ENCODE data around the gene HDLBP.
A peak's percentile ranks its signal among the peaks of the same experiment; 100 is the strongest.

HDLBP gene

DNA sequence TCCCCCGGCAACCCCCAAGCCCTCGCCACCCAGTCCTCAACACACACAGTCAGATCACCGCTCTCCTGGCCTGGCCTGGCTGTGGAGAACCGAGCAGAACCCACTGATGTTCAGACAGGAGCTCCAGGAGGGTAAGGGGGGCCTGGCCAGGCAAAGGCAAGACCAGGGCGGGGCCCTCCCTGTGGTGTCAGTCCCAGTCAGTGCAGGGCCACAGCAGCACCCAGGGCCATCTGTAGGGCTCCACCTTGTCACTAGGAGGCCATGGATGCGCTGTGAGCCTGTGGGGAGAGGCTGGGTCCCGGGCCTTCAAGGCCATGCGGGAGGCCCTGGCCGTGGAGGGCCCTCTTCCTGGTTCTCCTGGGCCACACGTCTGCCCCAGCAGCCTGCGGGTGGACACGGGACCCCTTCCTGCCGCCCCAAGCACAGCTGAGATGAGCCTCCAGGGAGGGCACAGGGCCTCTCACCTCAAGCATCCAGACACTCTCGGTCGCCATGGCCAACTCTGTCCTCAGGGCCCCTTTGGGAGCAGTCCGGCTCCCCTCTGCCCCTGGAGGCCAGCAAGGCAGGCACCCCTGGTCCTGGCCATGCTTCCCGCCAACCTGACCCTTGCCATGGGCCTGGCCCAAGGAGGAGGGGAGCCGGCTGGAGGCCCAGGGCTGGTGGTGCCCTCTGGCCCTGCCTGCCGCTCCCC is 125.0 kb downstream of the HDLBP start:
- no peak for DNase-seq (ENCODE audit: low spot score)

DNA sequence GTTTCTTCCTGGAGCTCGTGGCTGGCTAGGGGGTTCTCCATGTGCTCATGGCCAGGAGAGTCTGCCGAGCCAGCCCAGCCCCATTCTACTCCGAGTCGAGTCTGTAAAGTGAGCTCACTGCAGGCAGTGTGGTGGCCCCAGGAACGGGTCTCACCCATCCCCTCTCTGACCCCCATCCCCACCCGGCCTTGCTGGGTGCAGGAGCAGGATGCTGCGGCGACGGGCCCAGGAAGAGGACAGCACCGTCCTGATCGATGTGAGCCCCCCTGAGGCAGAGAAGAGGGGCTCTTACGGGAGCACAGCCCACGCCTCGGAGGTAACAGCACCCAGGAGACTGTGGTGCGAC is 125.6 kb downstream of the HDLBP start:
- no peak for DNase-seq (ENCODE audit: low spot score)

DNA sequence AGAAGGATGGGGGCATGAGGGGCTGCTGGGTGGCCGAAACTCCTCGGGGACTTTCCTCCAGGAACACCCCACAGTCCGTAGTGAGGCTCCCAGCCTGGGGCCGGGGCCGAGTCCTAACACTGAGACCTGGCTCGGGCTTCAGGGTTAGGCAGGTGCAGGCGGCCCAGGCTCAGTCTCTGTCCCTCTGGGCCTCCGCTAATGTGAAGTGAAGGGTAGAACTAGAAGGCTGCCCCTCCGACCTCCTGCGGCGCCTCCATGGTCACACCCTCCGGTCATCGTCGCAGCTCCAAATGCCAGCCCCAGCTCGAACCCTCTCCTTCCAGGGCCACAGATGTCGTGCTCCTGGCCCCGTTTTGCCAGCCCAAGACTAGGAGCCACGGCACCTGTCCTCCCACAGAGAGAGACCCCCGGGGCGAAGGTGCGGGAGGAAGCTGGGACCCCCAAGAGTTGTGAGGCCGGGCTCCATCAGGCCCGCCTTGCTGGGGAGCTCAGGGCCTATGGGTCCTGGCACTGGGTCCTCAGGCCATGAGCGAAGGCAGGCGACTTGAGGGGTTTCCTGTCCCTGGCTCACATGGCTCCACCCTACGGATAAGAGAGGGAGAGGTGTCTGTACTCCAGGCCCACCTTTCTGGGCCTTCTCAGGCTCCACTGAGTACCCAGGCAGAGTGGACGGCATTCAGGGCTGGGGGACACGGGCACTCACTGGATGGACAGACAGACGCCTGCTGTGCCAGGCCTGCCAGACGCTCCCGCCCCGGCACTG is 126.2 kb downstream of the HDLBP start:
- no peak for DNase-seq (ENCODE audit: low spot score)

DNA sequence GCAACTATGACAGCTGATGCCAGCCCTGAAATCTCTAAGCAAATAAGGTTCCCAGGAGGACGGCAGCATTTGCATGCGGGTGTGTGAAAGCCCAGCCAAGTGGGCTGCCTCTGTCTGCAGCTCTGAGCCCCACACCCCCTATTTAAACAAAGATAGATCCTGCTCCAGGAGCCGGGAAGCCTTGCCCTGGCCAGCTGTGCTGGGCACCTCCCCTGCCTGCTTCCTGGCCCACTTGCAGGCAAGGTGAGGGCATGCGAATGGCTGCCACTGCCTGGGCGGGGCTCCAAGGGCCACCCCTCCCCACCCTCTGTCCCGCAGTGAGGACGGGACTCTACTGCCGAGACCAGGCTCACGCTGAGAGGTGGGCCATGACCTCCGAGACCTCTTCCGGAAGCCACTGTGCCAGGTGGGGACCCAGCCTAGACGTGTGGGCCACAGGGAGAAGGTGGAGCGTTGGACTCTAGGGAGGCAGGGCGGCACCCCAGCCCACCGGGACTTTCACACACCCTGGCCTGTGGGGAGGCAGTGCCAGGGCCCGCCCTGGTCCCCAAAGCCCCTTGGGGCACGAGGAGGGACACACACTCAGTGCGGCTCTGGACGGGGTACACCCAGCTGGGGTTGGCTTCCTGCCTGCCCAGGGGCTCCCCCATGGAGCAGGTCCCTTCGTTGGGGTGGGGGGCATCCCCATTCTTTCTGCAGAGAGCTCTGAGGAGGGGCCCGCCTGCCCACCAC is 126.9 kb downstream of the HDLBP start, which contains the start of gene ANO7:
ANO7 (plus strand) TSS at position 317 of the 732 bp plus-strand sequence. CDS start 1,387 bp downstream, outside the sequence.
- DNase-seq (ENCODE audit: low spot score), result no peak

DNA sequence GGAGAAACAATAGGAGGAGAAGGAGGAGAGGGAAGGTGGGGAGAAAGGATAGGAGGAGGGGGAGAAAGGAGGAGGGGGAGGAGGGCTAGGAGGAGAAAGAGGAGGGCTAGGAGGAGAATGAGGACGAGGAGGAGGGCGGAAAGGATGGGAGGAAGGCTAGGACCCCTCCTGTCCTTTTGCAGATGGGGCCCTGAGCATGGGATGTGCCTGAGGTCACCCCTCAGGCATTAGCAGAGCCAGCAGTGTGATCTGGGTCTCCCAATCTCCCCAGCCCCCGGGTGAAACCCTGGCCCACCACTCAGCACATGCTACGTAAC is 127.6 kb downstream of the HDLBP start:
- no peak for DNase-seq (ENCODE audit: low spot score)

DNA sequence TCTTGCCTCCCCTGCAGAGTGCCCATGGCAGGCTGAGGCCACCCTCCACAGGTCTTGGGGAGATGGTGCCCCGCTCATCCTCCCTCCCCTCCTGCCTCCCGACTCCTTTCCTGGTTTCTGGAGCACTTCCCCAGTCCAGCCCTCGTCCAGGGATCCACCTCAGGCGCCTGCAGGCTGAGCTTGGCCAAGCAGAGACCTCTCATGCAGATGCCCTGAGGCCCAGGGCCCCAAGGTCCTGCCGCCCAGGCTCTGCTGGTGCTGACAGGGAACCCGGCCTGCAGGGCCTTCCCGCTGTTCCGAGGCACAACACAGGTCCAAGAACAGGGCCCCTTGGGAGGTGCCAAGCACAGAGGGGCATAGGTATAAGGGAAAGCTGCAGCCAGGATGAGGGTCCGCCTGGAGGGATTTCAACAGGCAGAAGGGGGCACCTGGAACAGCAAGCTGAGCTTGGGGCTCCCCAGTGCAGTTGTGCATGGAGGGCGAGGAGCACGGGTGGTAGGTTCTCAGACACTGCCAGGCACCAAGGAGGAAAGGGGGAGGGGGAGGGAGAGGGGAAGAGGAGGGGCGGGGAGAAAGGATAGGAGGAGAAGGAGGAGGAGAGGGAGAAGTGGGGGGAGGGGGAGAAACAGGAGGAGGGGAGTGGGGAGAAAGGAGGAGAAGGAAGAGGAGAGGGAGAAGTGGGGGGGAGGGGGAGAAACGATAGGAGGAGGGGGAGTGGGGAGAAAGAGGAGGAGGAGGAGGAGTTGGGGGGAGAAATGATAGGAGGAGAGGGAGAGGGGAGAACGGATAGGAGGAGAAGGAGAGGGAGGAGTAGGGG is 128.2 kb downstream of the HDLBP start:
- DNase-seq (ENCODE audit: low spot score), result no peak

DNA sequence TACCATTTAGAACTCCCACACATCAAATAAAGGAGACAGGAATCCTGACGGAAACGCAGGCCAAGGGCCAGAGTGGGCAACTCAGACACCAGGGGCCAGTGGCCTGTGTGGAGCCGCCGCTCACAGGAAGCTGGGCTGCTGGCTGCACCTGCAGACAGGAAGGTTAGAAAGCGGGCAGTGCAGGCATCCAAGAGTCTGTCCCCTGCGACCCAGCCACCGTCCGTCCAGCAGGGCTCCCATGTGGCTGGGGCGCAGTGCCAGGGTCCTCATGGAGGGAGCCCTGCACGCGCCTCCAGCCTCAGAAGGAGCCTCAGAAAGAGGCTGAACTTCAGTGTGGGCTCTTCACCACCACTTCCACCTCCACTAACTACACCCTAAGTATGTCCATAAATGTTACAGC is 129.5 kb downstream of the HDLBP start:
- DNase-seq (ENCODE audit: low spot score), result no peak

DNA sequence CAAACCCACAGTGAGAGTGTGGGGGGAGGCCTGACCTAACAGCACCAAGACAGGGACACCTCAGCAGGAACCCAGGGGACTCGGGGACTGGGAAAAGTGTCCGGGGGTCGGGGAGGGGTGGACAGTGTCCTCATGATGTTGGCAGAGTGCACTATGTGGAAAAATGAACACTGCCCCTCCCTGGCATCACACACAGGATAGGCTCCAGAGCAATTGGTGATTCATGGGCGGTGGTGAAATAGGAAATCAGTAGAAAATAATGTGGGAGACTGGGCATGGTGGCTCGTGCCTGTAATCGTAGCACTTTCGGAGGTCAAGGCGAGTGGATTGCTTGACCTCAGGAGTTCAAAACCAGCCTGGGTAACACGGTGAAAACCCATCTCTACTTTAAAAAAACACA is 130.6 kb downstream of the HDLBP start:
- DNase-seq (ENCODE audit: low spot score), result no peak

DNA sequence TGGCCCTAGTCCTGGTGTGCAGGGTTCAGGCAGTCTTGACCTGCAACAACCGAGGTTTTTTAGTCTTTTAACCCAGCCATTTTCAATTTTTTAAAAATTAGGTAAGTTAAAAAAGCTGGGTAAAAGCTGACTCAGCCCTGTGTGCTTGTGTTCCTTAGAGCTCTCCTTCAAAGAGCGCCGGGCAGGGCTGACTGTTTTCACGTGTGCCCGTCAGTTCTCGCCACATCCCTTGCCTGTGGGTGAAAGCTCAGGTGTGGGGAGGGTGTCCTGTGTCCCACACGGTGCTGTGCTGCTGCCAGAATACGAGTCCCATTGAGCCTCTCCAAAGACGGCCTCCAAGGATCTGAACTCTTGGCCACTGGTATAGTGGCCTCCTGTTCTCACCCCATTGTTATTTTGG is 132.3 kb downstream of the HDLBP start:
- no peak for DNase-seq (ENCODE audit: low spot score)

DNA sequence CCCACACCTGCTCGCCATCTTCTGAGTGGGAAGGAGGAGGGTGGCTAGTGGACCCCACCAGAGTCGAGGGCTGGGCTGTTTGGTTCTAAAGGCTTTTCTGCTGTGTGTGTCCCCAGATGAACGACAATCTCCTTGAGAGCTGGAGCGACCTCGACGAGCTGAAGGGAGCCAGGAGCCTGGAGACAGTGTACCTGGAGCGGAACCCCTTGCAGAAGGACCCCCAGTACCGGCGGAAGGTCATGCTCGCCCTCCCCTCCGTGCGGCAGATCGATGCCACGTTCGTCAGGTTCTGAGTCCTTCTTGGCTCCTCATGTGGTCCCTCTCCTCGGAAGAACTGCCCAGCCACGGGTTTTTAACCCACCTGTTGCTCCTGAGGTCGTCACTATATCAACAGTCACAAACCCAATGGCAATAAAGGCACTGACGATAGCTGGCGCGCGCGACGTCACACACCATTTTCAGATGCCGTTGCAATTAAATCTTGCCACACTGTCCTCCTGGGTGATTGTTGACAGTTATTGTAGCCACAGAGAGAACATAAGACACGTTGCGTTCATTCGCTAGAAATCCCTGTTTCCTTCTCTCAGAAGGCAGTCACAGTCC is 132.8 kb downstream of the HDLBP start:
- no peak for DNase-seq (ENCODE audit: low spot score)

DNA sequence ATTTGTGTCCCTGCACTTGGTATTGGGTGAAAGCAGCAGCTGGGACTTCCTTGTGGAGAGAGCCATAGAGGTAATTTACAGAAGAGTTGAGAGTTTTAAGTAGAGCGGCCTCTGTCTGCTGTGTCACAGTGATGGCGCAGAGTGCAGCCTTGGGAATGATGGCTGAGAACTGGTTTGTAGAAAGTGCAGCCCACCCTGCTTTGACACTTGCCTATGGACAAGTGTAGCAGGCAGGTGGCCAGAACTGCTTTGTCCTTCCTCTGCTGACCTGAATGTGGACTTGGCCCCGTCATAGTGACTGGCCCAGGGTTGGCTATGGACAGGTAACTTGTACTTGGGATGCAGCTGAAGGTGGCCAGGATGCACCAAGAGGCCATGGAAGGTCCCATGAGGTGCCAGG is 133.3 kb downstream of the HDLBP start:
- DNase-seq (ENCODE audit: low spot score), result no peak

DNA sequence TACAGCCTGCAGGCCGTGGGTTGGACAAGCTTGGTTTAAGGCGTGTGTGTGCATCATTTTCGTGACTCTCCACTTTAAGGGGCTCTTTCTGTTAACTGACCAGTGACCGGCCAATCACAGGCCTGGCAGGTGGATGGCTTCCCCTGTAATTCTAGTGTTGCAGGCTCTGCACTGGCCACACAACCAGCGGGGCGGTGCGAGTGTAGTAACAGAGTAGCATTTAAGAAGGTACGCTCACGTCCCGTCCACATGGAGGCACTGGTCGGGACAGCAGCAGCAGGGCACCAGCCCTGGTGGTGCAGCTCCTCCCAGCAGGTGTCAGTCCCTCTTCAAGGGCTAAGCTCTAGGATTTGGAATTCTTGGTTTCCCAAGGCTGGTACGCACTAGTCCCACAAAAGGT is 135.0 kb downstream of the HDLBP start:
- no peak for DNase-seq (ENCODE audit: low spot score)

DNA sequence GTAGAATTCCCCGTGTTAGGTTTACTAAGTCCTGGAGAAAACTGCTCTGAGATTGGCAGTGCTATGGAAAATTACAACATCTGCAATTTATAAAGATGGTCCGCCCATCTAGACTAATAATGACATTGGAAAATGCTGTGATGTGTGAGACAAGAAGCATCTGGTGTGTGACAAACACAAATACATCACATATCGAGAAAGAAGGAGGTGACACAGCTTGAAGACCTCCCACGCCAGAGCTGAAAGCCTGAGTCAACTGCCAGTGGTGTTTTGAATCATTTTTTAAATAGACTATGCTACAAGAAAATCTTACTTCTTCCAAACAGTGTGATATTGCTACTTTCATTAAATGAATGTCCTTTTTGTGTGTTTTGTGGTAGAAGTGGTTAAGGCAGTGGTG is 135.6 kb downstream of the HDLBP start:
- peak; percentile 62 for DNase-seq (ENCODE audit: low spot score)

DNA sequence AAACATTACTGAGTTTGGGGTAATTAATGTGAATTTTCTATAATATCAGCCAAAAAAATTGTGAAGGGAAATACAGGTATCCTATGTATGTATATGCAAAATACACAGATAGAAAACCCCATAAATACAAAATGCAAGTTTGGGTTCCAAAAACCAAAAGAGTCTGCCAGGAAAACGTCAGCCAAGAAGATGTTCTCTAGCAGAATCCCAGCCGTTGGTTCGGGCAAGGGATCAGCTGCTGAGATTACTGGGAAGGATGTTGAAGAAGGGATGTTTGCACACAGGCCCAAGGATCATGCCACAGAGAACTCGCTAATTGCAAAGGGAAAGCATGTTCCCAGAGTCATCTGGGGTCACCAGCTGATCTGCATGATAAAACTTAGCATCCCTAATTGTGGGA is 136.5 kb downstream of the HDLBP start:
- no peak for DNase-seq (ENCODE audit: low spot score)

DNA sequence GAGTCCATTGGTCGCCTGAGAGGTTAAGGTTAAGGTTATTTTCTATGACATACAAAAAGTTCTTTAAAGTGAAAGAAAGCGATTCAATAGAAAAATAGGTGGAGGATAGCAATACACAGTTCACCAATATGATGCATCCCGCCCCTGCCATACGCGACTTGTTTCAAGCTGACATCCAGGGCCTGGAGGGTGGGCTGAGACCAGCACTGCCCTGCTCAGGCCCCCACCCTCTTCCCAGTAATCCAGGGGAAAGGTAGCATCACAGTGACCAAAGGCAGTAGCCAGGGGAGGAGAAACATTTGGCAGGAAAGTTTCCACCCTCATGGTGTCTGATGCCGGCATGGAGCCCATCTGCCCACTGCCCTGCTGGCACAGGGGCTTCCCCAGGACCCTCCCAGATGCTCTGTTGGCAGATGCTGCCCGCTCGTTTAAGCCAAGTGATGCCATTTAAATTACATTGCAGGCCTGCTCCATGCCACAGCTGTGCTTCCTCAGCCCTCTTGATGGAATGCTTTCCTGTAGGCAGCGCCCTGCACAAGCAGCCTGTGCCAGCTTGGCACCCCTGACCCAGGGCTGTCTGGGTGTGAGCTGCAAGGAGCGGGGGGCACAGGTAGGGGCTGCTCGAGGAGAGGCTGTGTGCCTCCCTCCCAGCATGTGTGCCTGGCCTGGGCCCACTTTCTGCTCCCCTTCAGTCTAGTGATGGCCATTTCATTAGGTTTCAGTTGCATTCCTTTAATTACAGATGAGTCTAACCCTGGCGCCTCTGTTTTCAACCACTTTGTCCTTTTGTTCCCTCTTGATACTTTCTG is 137.7 kb downstream of the HDLBP start:
- no peak for DNase-seq (ENCODE audit: low spot score)

Measured in AG08395 (cell line).